VCaP (cell line): ENCODE results near the gene KCNK10.

ENCODE experiments used
- H3K27ac ChIP-seq: fragments of 450-650 bp; 2 replicates; pipeline ENCODE4 v1.5.1; 2017
- CTCF ChIP-seq: fragments of 450-650 bp; conservative IDR thresholded peaks from 2 replicates; pipeline ENCODE4 v1.5.1; 2017; ENCODE audit warnings: mild to moderate bottlenecking, moderate library complexity

Gene KCNK10

GRCh38 chr14:88289234-88289633, 33.8 kb downstream of the KCNK10 start:
- TF ChIP-seq CTCF: no peak
- no peak overlapping the region for H3K27ac ChIP-seq

GRCh38 chr14:88286309-88286708, 36.8 kb downstream of the KCNK10 start:
- no peak for TF ChIP-seq CTCF
- no peak overlapping the region for H3K27ac ChIP-seq

GRCh38 chr14:88281447-88281846, 41.6 kb downstream of the KCNK10 start:
- no peak for TF ChIP-seq CTCF
- H3K27ac ChIP-seq: no peak overlapping the region

- TF ChIP-seq CTCF: no peak
- no peak overlapping the region for H3K27ac ChIP-seq
Observed at GRCh38 chr14:88276923-88277596, 46.0 kb downstream of the KCNK10 start.

- H3K27ac ChIP-seq: no peak overlapping the region
- no peak for TF ChIP-seq CTCF
Observed at GRCh38 chr14:88272390-88273269, 50.4 kb downstream of the KCNK10 start.

GRCh38 chr14:88271205-88271604, 51.9 kb downstream of the KCNK10 start:
- no peak overlapping the region for H3K27ac ChIP-seq
- TF ChIP-seq CTCF: no peak

GRCh38 chr14:88270776-88271175, 52.3 kb downstream of the KCNK10 start:
- TF ChIP-seq CTCF: no peak
- H3K27ac ChIP-seq: no peak overlapping the region
